ENCODE data around the gene NR2F2.

DNA sequence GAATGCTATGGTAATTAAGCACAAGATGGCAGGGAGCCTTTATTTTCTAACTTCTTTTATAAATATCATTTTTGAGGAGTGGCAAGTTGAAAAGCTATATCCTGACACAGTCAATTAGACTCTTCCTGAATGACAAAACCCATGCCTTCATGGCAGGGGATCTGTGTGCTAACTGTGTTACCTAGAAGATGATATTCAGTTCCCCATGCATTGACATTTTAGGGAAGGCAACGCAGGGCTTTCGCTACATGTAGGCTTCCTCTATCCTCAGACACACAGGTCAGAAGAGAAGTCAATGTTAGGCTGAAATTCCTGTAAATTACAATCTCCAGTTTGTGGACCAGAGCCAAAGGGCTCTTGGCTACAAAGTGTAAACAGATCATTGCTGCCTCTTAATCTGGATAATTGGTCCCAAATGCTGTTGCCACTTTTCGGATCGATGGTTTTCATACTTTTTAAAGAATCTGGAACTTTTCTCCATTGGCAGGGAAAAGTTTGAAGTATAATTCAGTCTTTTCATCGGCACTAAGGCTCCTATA, 22.6 kb upstream of the NR2F2 start:
- TF ChIP-seq, protein P1, sequence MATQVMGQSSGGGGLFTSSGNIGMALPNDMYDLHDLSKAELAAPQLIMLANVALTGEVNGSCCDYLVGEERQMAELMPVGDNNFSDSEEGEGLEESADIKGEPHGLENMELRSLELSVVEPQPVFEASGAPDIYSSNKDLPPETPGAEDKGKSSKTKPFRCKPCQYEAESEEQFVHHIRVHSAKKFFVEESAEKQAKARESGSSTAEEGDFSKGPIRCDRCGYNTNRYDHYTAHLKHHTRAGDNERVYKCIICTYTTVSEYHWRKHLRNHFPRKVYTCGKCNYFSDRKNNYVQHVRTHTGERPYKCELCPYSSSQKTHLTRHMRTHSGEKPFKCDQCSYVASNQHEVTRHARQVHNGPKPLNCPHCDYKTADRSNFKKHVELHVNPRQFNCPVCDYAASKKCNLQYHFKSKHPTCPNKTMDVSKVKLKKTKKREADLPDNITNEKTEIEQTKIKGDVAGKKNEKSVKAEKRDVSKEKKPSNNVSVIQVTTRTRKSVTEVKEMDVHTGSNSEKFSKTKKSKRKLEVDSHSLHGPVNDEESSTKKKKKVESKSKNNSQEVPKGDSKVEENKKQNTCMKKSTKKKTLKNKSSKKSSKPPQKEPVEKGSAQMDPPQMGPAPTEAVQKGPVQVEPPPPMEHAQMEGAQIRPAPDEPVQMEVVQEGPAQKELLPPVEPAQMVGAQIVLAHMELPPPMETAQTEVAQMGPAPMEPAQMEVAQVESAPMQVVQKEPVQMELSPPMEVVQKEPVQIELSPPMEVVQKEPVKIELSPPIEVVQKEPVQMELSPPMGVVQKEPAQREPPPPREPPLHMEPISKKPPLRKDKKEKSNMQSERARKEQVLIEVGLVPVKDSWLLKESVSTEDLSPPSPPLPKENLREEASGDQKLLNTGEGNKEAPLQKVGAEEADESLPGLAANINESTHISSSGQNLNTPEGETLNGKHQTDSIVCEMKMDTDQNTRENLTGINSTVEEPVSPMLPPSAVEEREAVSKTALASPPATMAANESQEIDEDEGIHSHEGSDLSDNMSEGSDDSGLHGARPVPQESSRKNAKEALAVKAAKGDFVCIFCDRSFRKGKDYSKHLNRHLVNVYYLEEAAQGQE (IDR thresholded peaks at IDR 0.05; ENCODE audit: insufficient read depth in 1 of 2, low read depth in 2 of 2, low read length in 2 of 2) = no peak
- no peak for TF ChIP-seq FOXP2 (optimal IDR thresholded peaks at IDR 0.05; ENCODE audit: borderline replicate concordance, extremely low read depth, extremely low read length, insufficient read depth)
- TF ChIP-seq TAF1 (IDR thresholded peaks at IDR 0.05; ENCODE audit: borderline replicate concordance, insufficient read depth, low read length) = no peak
- TF ChIP-seq POLR2AphosphoS5 (IDR thresholded peaks at IDR 0.05; ENCODE audit: low read depth, low read length) = no peak
- no peak for TF ChIP-seq SIN3A (IDR thresholded peaks at IDR 0.05; ENCODE audit: borderline replicate concordance, insufficient read depth, low read length)

Measured in PFSK-1 (cell line).